Omental fat pad (tissue), 4 donors: Measurements from ENCODE around the gene CAMK2B. TPM values are rescaled to one million over a fixed set of nuclear protein-coding genes. Genes with fewer than 3 reads are reported as not detected.

Experiments used
- ATAC-seq: fragments of 150-250 bp; one replicate; pipeline ENCODE4 v1.9.1; 2016; ENCODE audit warnings: mild to moderate bottlenecking, moderate library complexity; ENCODE audit not compliant: low FRiP score
- DNase-seq: peaks from one replicate; pipeline ENCODE4 v3.0.0-alpha.2; 2019; ENCODE audit warnings: low spot score
- CTCF ChIP-seq, 3 donors: fragments of 450-650 bp; IDR thresholded peaks; one replicate each; pipeline ENCODE4 v1.5.1; 2016 to 2017; ENCODE audit warnings: antibody characterized with exemption in 3 of 3, mild to moderate bottlenecking in 3 of 3, moderate library complexity in 2 of 3
- total RNA-seq, 4 donors: library from RNA; depleted of rRNA; stranded (reverse); fragments of >200 nt; gene quantifications; one replicate each; pipeline ENCODE4 v1.1.0, GENCODE V29; 2016

The CAMK2B gene
- total RNA-seq, 4 donors from 2014 or later, result 0.48 TPM; not detected in 3

GRCh38 chr7:44246396-44247113 lies 78.8 kb downstream of the CAMK2B start:
- TF ChIP-seq CTCF (IDR thresholded peaks at IDR 0.05), result no peak
- no peak for DNase-seq
- no peak for ATAC-seq

GRCh38 chr7:44244282-44244681 lies 81.1 kb downstream of the CAMK2B start:
- DNase-seq, result no peak
- no peak for TF ChIP-seq CTCF (IDR thresholded peaks at IDR 0.05)
- ATAC-seq, result no peak

- TF ChIP-seq CTCF (IDR thresholded peaks at IDR 0.05), result no peak
- ATAC-seq (no peak), DNase-seq (no peak)
These were observed 83.3 kb downstream of the CAMK2B start for GRCh38 chr7:44242091-44242490.

- ATAC-seq (peak; percentile 65), DNase-seq (no peak)
- no peak for TF ChIP-seq CTCF (IDR thresholded peaks at IDR 0.05)
These were observed 84.3 kb downstream of the CAMK2B start for GRCh38 chr7:44240983-44241510.

DNA sequence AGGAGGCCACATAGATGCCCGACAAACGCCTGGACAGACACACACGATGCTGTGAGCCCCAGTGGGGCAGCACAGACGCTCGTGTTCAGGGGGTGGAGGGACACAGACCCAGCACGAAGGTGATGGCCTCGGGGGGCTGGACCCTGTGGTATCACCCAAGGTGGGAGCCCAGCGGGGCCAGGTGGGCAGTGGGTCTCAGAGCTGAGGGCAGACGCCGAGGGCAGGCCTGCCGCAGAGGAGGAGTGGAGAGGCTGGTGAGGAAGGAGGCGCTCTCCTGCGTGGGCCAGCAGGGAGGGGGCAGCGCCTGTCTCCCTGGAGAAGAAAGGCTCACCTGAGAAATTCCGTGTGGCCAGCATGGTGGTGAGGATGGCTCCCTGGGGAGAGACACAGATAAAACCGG lies 85.0 kb downstream of the CAMK2B start:
- DNase-seq (no peak), ATAC-seq (no peak)
- TF ChIP-seq CTCF (IDR thresholded peaks at IDR 0.05), result no peak

- no peak for TF ChIP-seq CTCF (IDR thresholded peaks at IDR 0.05)
- ATAC-seq (no peak), DNase-seq (no peak)
These were observed 86.0 kb downstream of the CAMK2B start for GRCh38 chr7:44239361-44239760.

GRCh38 chr7:44238116-44238695 lies 87.2 kb downstream of the CAMK2B start:
- DNase-seq (no peak), ATAC-seq (no peak)
- TF ChIP-seq CTCF (IDR thresholded peaks at IDR 0.05), result no peak
